Thyroid gland (tissue), 4 donors: Measurements from ENCODE around the gene CISTR.

Experiments
- CTCF ChIP-seq, 6 experiments: fragments of 200-600 bp in 3 of 6; fragments of 450-650 bp in 3 of 6; sonication (generic) in 3 of 6; IDR thresholded peaks; one replicate each; pipeline ENCODE4 v1.5.1; 2016 to 2019; ENCODE audit warnings: antibody characterized with exemption in 6 of 6, mild to moderate bottlenecking in 2 of 6, inconsistent platforms in 1 of 6, moderate library complexity in 1 of 6
- POLR2A ChIP-seq, 2 donors: fragments of 450-650 bp; IDR thresholded peaks; one replicate each; pipeline ENCODE4 v1.6.1; 2017; ENCODE audit warnings: antibody characterized with exemption in 2 of 2, mild to moderate bottlenecking in 2 of 2, moderate library complexity in 1 of 2

GRCh38 chr12:53709671-53710070 is 42.1 kb downstream of the CISTR start:
- no peak for TF ChIP-seq CTCF (IDR thresholded peaks at IDR 0.05)
- TF ChIP-seq POLR2A (IDR thresholded peaks at IDR 0.05), result no peak
